Measurements from ENCODE around the gene ITGA5.
"Not testable (repeated sequence)": the region's sequence is repeated elsewhere in the genome, so short reads cannot be mapped to it uniquely, and the experiment has no call there.

ITGA5 gene

GRCh38 chr12:54368709-54369596 is 50.1 kb downstream of the ITGA5 start:
- DNase-seq: peak; percentile 88 to 89

GRCh38 chr12:54368025-54368708 is 50.9 kb downstream of the ITGA5 start:
- DNase-seq: no peak

GRCh38 chr12:54364413-54364812 is 54.7 kb downstream of the ITGA5 start, which contains the start of gene GPR84:
Gene GPR84 (minus strand): TSS chr12:54364486. CDS start chr12:54363851, 635 bp downstream.
- DNase-seq: peak in 1 of 2 donors; percentile 34

GRCh38 chr12:54363618-54364017 is 55.4 kb downstream of the ITGA5 start:
- DNase-seq: no peak

GRCh38 chr12:54363047-54363446 is 56.0 kb downstream of the ITGA5 start:
- no peak for DNase-seq

GRCh38 chr12:54360717-54361456 is 58.2 kb downstream of the ITGA5 start:
- peak; percentile 48 to 56 for DNase-seq

GRCh38 chr12:54359762-54360351 is 59.2 kb downstream of the ITGA5 start:
- DNase-seq: no peak

GRCh38 chr12:54358945-54359761 is 59.9 kb downstream of the ITGA5 start:
- peak; percentile 98 for DNase-seq

GRCh38 chr12:54358191-54358944 is 60.7 kb downstream of the ITGA5 start:
- DNase-seq: peak; percentile 19 to 58

- no peak for DNase-seq
Measured at GRCh38 chr12:54357506-54358190, 61.4 kb downstream of the ITGA5 start.

- DNase-seq: no peak
Measured at GRCh38 chr12:54356951-54357356, 62.1 kb downstream of the ITGA5 start.

DNA sequence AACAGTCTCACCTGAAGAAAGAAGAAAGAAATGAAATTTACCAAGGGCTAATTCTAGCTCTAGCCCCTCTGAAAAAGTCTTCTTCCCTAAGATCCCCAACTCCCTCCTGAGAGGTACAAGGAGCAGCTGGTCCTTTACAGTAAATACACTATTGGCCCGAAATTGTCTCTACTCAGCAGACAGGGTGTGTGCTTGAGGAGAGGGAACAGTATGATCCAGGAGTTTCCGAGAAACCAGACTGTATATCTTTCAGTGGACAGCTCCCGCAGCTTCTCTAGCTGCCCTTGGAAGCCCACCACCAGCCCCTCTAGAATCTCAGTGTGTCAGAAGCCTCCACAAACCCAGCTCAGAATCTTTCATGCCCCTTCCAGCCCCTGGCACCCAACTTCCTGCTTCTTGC is 62.8 kb downstream of the ITGA5 start:
- DNase-seq: no peak

DNA sequence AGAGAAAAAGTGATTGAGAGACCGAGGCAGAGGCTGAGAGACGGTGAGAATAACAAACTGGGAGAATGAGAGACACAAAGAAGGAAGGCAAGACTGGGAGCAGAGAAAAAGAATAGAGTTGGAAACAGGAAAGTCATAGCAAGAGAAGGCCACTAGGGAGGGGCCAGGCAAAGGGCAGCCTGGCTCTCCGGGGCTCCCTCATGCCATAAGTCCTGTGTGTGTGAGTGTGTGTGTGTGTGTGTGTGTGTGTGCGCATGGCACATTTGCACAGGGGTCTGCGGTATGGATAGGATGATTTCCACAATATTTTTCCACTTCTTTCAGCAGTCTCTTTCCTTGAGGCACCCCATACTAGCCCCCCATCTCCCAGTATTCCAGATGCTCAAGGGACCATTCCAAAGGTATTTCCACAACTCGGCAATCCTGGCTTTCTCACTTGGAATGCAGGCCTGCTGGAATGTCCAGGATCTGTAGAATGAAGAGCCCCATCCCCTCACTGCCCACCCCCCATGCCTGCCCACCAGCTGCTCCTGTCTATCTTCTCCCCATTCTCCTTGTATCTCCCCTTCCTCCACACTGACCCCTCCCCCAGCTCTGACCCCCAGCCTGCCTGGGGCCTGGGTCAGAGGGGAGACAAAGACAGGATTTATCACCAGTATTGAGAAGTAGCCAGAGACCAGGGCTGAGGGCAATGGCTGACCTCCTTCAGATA is 63.8 kb downstream of the ITGA5 start:
- DNase-seq: no peak

DNA sequence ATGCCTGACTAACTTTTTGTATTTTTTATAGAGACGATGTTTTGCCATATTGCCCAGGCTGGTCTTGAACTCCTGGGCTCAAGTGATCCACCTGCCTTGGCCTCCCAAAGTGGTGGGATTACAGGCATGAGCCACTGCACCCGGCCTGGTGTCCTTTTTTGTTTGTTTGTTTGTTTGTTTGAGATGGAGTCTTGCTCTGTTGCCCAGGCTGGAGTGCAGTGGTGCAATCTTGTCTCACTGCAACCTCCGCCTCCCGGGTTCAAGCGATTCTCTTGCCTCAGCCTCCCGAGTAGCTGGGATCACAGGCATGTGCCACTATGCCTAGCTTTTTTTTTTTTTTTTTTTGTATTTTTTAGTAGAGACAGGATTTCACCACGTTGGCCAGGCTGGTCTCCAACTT is 64.8 kb downstream of the ITGA5 start:
- DNase-seq: not testable (repeated sequence)

GRCh38 chr12:54352891-54353874 is 65.9 kb downstream of the ITGA5 start:
- DNase-seq: no peak

GRCh38 chr12:54352022-54352531 is 67.0 kb downstream of the ITGA5 start:
- no peak for DNase-seq

DNA sequence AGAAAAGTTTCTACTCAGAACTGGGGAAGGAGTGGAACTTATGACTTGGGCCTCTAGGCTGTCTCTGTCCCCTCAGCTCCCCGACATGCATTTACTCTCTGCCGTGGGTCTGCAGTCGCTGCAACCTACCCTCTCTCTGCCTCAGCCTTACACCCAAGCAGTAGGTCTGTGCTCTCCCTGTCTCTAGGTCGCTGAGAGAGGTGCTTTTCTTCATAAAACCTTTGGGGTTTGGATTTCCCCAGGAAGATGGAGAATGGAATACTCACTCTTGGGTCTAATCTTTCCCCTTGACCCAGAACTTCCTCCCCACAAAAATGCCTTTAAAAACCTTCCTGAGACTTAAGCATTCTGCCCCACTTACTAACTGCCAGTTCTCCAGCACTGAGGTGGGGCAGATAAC is 67.7 kb downstream of the ITGA5 start:
- DNase-seq: no peak

- DNase-seq: no peak
Measured at GRCh38 chr12:54350743-54351142, 68.3 kb downstream of the ITGA5 start.

All from CD4-positive, alpha-beta T cell treated with Interleukin-4 for 1 hour (primary cell).